ENCODE data around the gene DAPK1.

- TF ChIP-seq CTCF (IDR thresholded peaks at IDR 0.05) = no peak
- TF ChIP-seq POLR2A (IDR thresholded peaks at IDR 0.05; ENCODE audit: low read length) = no peak
- no peak for TF ChIP-seq MYC (IDR thresholded peaks at IDR 0.05; ENCODE audit: borderline replicate concordance, low read length)
- TF ChIP-seq RARB (CRISPR knock-in tag; IDR thresholded peaks at IDR 0.05) = no peak
- no peak for TF ChIP-seq HMGXB4 (CRISPR knock-in tag; IDR thresholded peaks at IDR 0.05; ENCODE audit: borderline replicate concordance)
- TF ChIP-seq RAD21 (conservative IDR thresholded peaks at IDR 0.05 in 1 of 2, IDR thresholded peaks at IDR 0.05 in 1 of 2) = no peak
- no peak for TF ChIP-seq PBX3 (IDR thresholded peaks at IDR 0.05)
- TF ChIP-seq HDAC2 (IDR thresholded peaks at IDR 0.05) = no peak
- TF ChIP-seq CEBPB (IDR thresholded peaks at IDR 0.05) = no peak
- TF ChIP-seq ATOH8 (CRISPR knock-in tag; IDR thresholded peaks at IDR 0.05; ENCODE audit: low read depth) = no peak
- no peak for TF ChIP-seq REST (IDR thresholded peaks at IDR 0.05)
- no peak for TF ChIP-seq ESRRA (IDR thresholded peaks at IDR 0.05; ENCODE audit: borderline replicate concordance, low read length)
Observed at GRCh38 chr9:87640385-87640795, 142.7 kb downstream of the DAPK1 start.

Data from A549 (cell line).